Myometrial cell (primary cell): ENCODE measurements around the gene IPP. TPM values are rescaled to one million over a fixed set of nuclear protein-coding genes. Genes with fewer than 3 reads are reported as not detected.

Source experiments
- total RNA-seq: library from RNA; depleted of rRNA; stranded (reverse); fragments of >200 nt; gene quantifications from 2 replicates; pipeline ENCODE4 v1.2.3, GENCODE V29; 2015

Gene IPP
- total RNA-seq = 9.5 and 14.2 TPM in 2 replicates

GRCh38 chr1:45750298-45751038, at the start of gene IPP:
TSS of gene IPP (minus strand) at chr1:45750653. CDS start at chr1:45746411, 4,242 bp downstream.

DNA sequence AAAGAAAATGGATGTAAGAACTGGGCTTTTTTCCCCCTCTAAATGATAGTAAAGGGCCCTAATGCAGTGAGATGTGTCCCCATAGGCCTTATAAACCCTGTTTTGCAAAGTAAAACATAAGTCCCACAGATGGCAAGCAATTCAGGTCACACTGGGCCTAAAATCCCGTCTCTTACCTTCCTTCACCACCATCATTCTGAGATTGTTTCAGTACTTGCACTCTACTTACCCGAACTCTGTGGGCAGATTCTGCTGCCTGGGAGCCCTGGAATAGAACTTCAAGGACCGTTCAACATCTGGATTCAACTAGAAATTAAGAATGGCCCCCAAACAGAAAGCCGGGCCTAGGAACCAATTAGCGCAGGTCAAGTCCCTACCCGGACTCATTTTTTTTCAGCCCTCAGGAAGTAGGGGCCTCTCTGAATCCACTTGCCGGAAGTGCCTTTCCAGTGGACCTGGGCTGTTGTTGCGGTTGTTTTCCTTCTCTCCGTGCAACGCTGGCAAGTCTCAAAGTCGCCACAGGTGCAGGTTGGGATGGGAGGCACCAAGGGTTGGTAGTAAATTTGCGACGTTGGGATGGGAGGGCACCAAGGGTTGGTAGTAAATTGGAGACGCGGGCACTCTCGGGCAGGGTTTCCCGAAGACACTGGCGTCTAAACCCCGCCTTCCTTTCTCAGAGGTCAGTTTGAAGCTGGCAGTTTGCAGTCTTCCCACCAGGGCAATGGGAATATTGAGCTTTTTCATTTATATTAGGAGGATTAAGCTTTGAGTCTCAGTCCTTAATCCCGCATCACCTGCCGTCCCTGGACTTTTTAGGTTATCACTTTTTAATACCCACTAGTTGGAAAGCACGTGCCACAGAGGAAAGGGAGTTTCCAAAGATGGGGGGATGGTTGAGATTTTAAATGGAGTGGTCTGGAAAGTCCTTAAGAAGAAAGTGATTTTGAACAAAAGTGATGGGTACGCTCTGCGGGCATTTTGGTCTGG, 62.4 kb downstream of the IPP start, which contains the start of gene TMEM69:
Gene TMEM69 (plus strand): TSS at position 428 of the 987 bp plus-strand sequence. CDS start 2,888 bp downstream, outside the sequence.

DNA sequence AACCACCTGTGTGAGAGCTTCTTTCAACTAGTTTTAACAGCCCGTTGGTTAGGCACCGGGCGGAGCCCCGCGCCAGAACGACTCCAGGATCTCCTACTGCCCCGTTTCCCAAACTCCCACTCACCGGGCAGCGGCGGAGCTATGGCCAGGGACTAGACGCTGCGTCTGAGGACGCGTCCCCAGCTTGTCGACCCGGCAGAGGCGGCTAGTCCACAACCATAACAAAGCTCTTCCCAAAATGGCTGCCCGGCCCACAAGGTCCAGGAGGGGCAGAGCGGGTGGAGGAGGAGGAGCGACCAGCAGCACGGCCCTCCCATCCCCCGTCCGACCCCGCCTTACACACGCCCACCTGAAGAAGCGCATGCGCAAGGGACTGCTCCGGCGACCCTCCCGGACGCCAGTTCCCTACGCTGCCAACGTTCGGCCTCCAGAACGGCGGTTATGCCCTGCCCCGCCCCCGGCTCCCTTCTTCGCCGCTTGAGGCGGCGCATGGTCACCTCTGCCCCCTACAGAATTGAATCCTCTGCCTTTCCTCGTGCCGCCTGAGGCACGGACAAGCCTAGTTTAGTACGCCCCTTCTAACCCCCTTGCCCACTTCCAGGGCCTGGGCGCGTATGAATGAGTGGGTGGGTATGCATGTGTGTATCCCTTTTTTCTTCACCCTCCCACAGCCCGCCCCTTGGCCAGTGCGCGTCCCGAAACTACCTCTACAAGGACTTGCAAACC, 64.0 kb downstream of the IPP start, which contains the start of gene GPBP1L1:
Gene GPBP1L1 (minus strand): TSS at position 246 of the 726 bp plus-strand sequence. CDS start 27,446 bp downstream, outside the sequence.

Other genes starting within 250 kb of the IPP start
- gene PRDX1, start 228.8 kb downstream of the IPP start, total RNA-seq = 677 and 840 TPM in 2 replicates
- gene AKR1A1, start 199.8 kb downstream of the IPP start, total RNA-seq = 123 and 147 TPM in 2 replicates
- gene NASP, start 166.6 kb downstream of the IPP start, total RNA-seq = 34.3 and 54.8 TPM in 2 replicates
- under 0.01 and 0.86 TPM in 2 replicates for gene CCDC17, start 126.6 kb downstream of the IPP start, total RNA-seq
- 77.3 and 125 TPM in 2 replicates for gene GPBP1L1, start 64.1 kb downstream of the IPP start, total RNA-seq
- gene TMEM69, start 62.5 kb downstream of the IPP start, total RNA-seq = 21.9 and 32.1 TPM in 2 replicates
- 23.2 and 27.4 TPM in 2 replicates for gene MAST2, start 53.0 kb upstream of the IPP start, total RNA-seq